Left cardiac atrium (tissue), 4 donors: ENCODE measurements around the gene AHI1. TPM values are rescaled to one million over a fixed set of nuclear protein-coding genes. Genes with fewer than 3 reads are reported as not detected.

Source experiments
- ATAC-seq, 2 donors: fragments of 200-7000 bp; cut with Tn5 transposase; one replicate each; pipeline ENCODE4 v1.9.1; 2020; ENCODE audit warnings: mild to moderate bottlenecking in 2 of 2, moderate library complexity in 2 of 2
- DNase-seq: peaks from one replicate; pipeline ENCODE4 v3.0.0-alpha.2; 2020
- intact Hi-C, 2 donors: fragments of 100-400 bp; cut with DNase I; formaldehyde crosslinking; loops; one replicate each; pipeline versions ENCODE4 v1.14.1 to v1.15.1; 2022 to 2023
- total RNA-seq, 2 donors: library from RNA; stranded (reverse); fragmentation: NEBNext Ultra II Directional; extraction: Animal tissue kit (Norgen Biotek cat#: 25700); gene quantifications; one replicate each; pipeline ENCODE4 v1.2.1, GENCODE V29; 2021
- donor health status: DM: no; HTN: yes; CAD: no.
- donor health status: DM: no; HTN: yes; CAD: no; lungs with severe emphysema.
- donor health status: DM: yes; HTN: yes; CAD: no.
- donor health status: Dilated cardiomyopathy.

AHI1 gene
- total RNA-seq, 2 donors from 2014 or later = 13.1 to 18.0 TPM

DNA sequence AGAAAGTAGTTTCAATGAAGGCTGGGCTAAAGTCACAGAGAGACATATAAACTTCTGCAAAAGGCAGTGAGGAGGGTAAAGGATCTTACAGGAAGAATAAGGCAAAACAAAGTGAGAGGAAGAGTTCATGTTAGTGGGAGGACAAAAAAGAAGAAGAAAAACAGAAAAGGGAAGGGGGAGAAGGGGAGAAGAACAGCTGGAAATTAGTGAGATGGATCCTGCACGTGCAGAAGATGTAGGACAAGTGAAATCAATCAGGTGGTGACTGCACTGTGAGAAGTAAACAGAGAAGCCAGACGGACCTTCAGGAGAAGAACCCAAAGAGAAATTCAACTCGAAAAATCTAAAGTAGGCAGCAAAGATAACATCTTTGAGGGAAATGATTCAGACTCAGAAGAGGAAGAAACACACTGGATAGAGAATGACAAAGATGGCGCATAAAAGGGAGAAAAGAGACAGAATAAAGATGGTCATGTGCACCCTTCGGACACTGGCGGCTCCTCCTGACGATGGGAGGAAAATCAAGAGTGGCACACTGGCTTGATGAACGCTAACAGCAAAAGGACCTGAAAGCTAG lies 210.5 kb downstream of the AHI1 start:
- intact Hi-C loops = no loop called here
- ATAC-seq (no peak), DNase-seq (no peak)

- no peak for DNase-seq
Measured at GRCh38 chr6:135285165-135285564, 212.4 kb downstream of the AHI1 start.

DNA sequence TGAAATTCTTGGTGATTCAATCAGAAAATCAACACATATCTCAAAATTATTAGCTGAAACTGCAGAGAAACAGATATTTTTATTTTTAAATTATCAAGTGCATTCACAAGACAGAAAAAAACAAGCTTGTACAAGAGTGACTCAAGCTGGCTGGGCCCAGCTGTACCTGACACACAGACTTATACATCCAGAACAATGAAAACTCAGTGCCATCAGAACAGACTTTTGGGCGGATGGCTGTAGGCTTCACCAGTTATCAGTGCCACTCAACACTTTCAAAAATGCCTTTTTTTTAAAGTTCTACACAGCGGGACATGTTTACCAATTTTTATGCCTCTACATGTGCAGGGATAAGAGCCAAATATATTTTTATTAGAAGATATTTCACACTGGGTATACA lies 213.6 kb downstream of the AHI1 start:
- ATAC-seq = no peak
- intact Hi-C loops = no loop called here

More at GRCh38 chr6:135285165-135285564, 212.4 kb downstream of the AHI1 start:
- intact Hi-C loops = no loop called here
- no peak for ATAC-seq

GRCh38 chr6:135282395-135282794 lies 215.1 kb downstream of the AHI1 start:
- intact Hi-C loops = no loop called here
- no peak for DNase-seq
- no peak for ATAC-seq

More for the DNA sequence above, 213.6 kb downstream of the AHI1 start:
- DNase-seq = no peak

- ATAC-seq = no peak
- intact Hi-C loops = no loop called here
- no peak for DNase-seq
Measured at GRCh38 chr6:135281964-135282363, 215.6 kb downstream of the AHI1 start.

DNA sequence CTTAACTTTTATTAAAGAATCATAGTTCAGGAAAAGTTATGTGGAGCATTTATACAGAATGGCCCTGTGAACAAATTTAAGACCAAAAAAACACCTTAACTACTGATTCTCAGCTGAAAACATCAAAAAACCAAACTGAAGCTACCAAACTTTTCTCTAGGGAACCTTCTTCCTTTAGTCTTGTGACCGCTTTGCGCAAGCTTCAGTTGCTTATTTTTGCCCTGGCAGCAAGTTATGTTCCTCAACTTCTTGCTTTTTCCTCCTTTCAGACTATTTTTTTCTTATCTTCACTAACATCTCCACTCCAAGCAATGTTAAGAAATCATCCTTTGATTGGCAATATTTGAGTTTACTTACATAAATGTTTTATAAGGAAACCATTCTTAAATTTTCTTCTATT lies 216.3 kb downstream of the AHI1 start:
- ATAC-seq = no peak
- no peak for DNase-seq
- intact Hi-C loops = no loop called here

DNA sequence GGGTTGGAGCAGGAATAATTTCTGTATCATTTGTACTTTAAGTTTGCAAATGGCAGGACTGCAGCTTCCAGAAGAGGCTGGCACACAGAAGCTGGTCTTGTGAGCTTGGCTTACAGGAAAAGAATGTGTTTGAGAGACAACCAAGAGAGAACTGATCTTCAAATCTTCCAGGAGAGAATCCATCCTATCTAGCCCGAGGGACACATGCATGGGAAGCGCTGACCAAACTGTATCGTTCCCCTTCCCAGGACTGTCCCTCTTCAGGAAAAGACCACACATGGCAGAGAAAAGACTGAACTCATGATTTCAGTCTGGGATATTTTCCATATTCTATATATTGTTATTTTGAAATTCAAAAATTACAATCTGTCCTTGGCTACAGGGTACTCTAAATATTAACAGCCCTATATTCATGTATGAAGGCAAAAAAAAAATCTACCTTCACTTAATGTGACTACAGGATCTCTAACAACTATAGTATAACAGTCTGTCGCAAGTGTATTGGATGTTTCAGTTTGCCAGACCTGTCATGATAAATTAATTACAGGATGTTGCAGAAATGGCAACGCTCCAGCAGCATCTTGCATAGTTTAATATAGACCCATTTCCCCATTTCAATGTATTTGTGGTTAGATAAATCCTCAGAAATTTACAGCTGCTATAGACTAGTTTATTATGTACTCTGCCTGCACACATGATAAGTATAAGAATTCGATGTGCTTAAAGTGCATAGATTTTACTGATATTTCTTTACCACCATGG lies 217.0 kb downstream of the AHI1 start:
- DNase-seq = no peak

DNA sequence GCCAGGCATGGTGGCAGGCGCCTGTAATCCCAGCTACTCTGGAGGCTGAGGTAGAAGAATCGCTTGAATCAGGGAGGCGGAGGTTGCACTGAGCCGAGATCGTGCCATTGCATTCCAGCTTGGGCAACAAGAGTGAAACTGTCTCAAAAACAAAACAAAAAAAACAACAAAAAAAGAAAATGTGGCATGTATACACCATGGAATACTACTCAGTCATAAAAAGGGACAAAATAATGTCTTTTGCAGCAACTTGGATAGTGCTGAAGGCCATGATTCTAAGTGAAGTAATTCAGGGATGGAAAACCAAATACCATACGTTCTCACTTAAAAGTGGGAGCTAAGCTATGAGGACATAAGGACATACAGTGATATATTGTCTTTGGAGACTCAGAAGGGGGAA lies 220.1 kb downstream of the AHI1 start:
- ATAC-seq (no peak), DNase-seq (no peak)
- intact Hi-C loops = no loop called here

More for the DNA sequence above, 217.0 kb downstream of the AHI1 start:
- no peak for ATAC-seq
- intact Hi-C loops = no loop called here

- ATAC-seq = no peak
- intact Hi-C loops = no loop called here
- DNase-seq = no peak
Measured at GRCh38 chr6:135274561-135275293, 222.8 kb downstream of the AHI1 start.

DNA sequence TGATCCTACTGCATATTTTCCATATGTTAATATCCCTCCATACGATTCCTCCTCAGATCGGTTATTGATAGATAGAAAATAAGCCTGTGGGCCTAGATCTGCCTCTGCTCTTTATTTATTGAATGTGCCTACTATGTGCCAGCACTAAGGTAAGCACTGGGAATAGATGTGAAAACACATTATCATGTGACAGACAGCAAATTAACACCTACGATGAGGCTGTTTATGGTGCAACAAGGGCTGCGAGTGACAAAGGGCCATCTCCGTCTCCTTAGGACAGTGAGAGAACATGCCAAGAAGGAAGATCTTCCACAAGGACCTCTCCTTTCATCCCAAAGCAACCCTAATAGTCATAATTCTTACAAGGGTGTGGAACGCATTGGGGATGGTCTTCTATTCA lies 225.9 kb downstream of the AHI1 start:
- intact Hi-C loops = no loop called here
- DNase-seq (no peak), ATAC-seq (no peak)

- DNase-seq (no peak), ATAC-seq (no peak)
- intact Hi-C loops = no loop called here
Measured at GRCh38 chr6:135270676-135271536, 226.6 kb downstream of the AHI1 start.

- intact Hi-C loops = no loop called here
- DNase-seq = no peak
- ATAC-seq = no peak
Measured at GRCh38 chr6:135269481-135269891, 228.1 kb downstream of the AHI1 start.

DNA sequence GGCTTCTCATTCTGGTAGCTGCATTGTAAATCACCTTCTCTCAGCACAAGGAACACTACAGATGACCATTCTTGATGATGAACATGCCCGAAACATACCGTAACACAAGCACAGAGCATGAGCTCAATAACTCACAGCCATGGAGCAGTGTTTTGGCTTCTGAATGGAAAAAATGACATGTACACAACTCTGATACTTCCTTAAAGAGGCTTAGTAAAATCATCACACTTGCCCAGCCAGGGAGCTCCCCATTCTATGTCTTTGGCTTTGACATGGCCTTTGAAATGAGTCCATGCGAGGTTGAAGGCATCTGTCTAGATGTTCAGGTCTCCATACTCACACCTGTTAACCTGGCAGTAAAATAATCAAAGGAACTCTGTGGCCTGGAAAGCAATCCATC lies 228.8 kb downstream of the AHI1 start:
- intact Hi-C loops = no loop called here
- no peak for ATAC-seq
- DNase-seq = no peak

DNA sequence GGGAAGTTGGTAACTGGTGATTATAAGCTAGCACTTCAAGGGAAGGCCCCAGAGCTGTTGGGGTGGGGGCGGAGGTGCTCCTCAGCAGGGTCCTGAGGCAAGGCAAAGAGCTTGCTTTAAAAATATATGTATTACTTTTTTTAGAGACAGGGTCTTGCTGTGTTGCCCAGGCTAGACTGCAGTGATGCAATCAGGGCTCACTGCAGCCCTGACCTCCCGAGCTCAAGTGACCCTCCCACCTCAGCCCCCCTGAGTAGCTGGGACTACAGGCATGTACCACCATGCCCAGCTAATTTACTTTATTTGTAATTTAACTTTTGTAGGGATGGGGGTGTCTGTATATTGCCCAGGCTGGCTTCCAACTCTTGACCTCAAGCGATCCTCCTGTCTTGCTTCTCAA lies 229.3 kb downstream of the AHI1 start:
- DNase-seq = no peak
- ATAC-seq = no peak
- intact Hi-C loops = no loop called here

DNA sequence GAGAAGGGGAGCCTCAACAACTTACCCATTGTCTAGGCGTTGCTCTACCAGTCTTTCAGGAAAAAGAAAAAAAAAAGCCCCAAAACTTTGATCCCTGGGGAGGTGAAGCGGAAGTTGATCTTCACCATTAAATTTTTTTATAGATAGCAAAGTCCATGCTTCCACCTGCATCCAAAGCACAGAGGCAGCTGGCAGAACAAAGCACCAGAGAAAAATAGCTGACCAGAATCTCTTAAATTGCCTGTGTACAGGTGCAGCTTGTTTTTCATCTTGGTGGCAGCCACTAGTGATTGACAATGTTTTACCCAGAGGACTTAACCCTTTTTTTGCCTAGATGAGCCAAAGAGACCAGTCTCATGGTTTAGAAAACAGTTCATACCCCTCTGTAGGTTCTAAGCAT lies 230.5 kb downstream of the AHI1 start:
- ATAC-seq (no peak), DNase-seq (no peak)
- intact Hi-C loops = no loop called here

DNA sequence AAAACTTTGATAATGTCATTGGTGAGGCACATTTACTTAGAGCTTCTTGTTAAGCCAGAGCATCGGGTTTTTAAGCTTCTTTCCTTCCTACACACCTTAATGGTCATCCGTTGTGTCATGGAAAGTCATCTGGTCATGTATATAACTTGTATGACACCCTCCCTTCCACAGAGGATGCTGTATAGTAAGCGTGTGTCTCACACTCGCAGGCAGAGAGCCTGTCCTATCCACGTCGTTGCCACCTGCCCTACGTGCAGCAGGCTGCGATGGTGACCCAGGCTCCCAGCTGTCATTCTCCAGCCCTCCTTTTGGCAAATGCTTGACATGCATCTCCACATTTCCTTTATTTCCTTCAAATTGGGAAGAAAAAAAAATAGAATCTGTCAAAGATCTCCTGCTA lies 230.9 kb downstream of the AHI1 start:
- intact Hi-C loops = no loop called here
- ATAC-seq (no peak), DNase-seq (no peak)

DNA sequence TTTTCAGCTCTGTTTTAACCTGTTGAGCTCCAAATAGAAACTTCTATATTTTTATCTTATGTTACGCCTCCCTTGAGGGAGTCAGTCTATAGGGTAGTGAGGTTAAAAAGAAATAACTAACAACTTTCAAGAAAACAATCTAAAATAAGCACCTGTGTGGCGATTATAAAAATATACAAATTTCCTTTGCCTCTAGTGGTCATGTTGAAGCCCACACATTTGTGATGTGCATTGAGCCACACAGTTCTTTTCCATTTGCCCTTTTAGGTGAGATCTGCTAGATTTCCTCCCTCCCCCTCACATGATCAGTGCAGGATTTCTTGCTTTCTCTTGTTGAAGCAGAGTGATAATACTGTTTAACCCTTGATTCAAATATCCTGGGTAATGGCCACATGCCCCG lies 232.3 kb downstream of the AHI1 start:
- intact Hi-C loops = no loop called here

GRCh38 chr6:135261872-135262725 lies 235.4 kb downstream of the AHI1 start:
- ATAC-seq (no peak), DNase-seq (no peak)
- intact Hi-C loops = no loop called here

More for the DNA sequence above, 232.3 kb downstream of the AHI1 start:
- ATAC-seq = no peak
- no peak for DNase-seq

GRCh38 chr6:135260612-135261011 lies 236.9 kb downstream of the AHI1 start:
- no peak for ATAC-seq
- intact Hi-C loops = no loop called here
- DNase-seq = no peak
